Activated CD8-positive, alpha-beta memory T cell treated with anti-CD3 and anti-CD28 coated beads for 1 hour (primary cell): ENCODE measurements around the gene NAT16.
A peak's percentile ranks its signal among the peaks of the same experiment; 100 is the strongest.
"Not testable (repeated sequence)": the region's sequence is repeated elsewhere in the genome, so short reads cannot be mapped to it uniquely, and the experiment has no call there.

Experiments used
- DNase-seq, 2 donors: peaks; one replicate each; pipeline ENCODE4 v3.0.0-alpha.2; 2020; ENCODE audit warnings: low read depth in 1 of 2; ENCODE audit errors: extremely low read depth in 1 of 2

NAT16 gene

GRCh38 chr7:101202603-101202918 lies 22.5 kb upstream of the NAT16 start:
- no peak for DNase-seq

- no peak for DNase-seq
These were observed 21.9 kb upstream of the NAT16 start for GRCh38 chr7:101201695-101202602.

- no peak for DNase-seq
These were observed 20.9 kb upstream of the NAT16 start, which contains the start of gene MOGAT3 for GRCh38 chr7:101200862-101201599. Gene MOGAT3, minus strand, starts transcription at chr7:101201036. Its CDS starts 182 bp downstream, at chr7:101200854.

- DNase-seq = no peak
These were observed 20.4 kb upstream of the NAT16 start for GRCh38 chr7:101200504-101200861.

GRCh38 chr7:101199522-101199921 lies 19.4 kb upstream of the NAT16 start:
- DNase-seq = not testable (repeated sequence)

- DNase-seq = no peak
These were observed 18.4 kb upstream of the NAT16 start for GRCh38 chr7:101198476-101198875.

GRCh38 chr7:101197991-101198390 lies 17.9 kb upstream of the NAT16 start:
- no peak for DNase-seq

- no peak for DNase-seq
These were observed 15.8 kb upstream of the NAT16 start for GRCh38 chr7:101195884-101196283.

GRCh38 chr7:101189109-101189508 lies 9.0 kb upstream of the NAT16 start:
- DNase-seq = no peak

GRCh38 chr7:101186844-101187428 lies 6.8 kb upstream of the NAT16 start:
- no peak for DNase-seq

GRCh38 chr7:101186194-101186593 lies 6.1 kb upstream of the NAT16 start:
- no peak for DNase-seq

GRCh38 chr7:101185258-101185839 lies 5.3 kb upstream of the NAT16 start:
- DNase-seq = no peak

GRCh38 chr7:101179713-101180112 lies 380 bp downstream of the NAT16 start:
- DNase-seq = no peak

- DNase-seq = no peak
These were observed 976 bp downstream of the NAT16 start for GRCh38 chr7:101179117-101179516.

GRCh38 chr7:101177644-101178043 lies 2.4 kb downstream of the NAT16 start:
- no peak for DNase-seq

- no peak for DNase-seq
These were observed 4.4 kb downstream of the NAT16 start for GRCh38 chr7:101175664-101176063.

- DNase-seq = no peak
These were observed 5.7 kb downstream of the NAT16 start for GRCh38 chr7:101174322-101174854.

- DNase-seq = peak; percentile 11 to 36
These were observed 6.3 kb downstream of the NAT16 start for GRCh38 chr7:101173752-101174244.

GRCh38 chr7:101172854-101173751 lies 7.0 kb downstream of the NAT16 start:
- no peak for DNase-seq
